Endothelial cell of umbilical vein (primary cell): ENCODE measurements around the gene RAB24. TPM values are rescaled to one million over a fixed set of nuclear protein-coding genes. Genes with fewer than 3 reads are reported as not detected.

Experiments
- BruUV-seq: library from RNA; stranded (reverse); fragments of 400-500 nt; replicated peaks from 2 replicates; lab custom pipeline; 2021; lab: Mats Ljungman, UMichigan
- CTCF ChIA-PET: fragments of 300-600, 350-600 bp; sonication (Branson Sonifier 250); formaldehyde crosslinking; loops from one replicate; lab custom pipeline; 2021; ENCODE audit warnings: antibody characterized with exemption, inconsistent platforms; lab: Charles Lee
- POLR2A ChIA-PET: fragments of 300-600, 350-600 bp; sonication (Branson Sonifier 250); formaldehyde crosslinking; loops from one replicate; lab custom pipeline; 2021; ENCODE audit warnings: antibody characterized with exemption, inconsistent platforms; lab: Charles Lee
- DNase-seq: peaks from one replicate; pipeline ENCODE4 v3.0.0-alpha.2; 2011; ENCODE audit warnings: low read depth, low spot score
- FAIRE-seq: peaks from 2 replicates; lab custom pipeline; 2011; peaks lifted over from hg19 to GRCh38; lab: Jason Lieb, UNC
- H2AFZ ChIP-seq: 2 replicates; pipeline ENCODE4 v1.6.0; 2012; ENCODE audit warnings: low read depth, low read length, control low read depth, inconsistent platforms
- H3K27ac ChIP-seq: 2 replicates; pipeline ENCODE4 v1.5.1; 2011; ENCODE audit warnings: low read depth, mild to moderate bottlenecking, control low read depth, low read length, moderate library complexity; ENCODE audit not compliant: insufficient read depth
- H3K27me3 ChIP-seq, 2 experiments: 2 replicates each; pipeline versions ENCODE4 v1.6.0 to v1.6.1; 2011; ENCODE audit warnings: low read length in 2 of 2, mixed read lengths in 1 of 2; ENCODE audit not compliant: control insufficient read depth in 2 of 2, insufficient read depth in 2 of 2
- H3K36me3 ChIP-seq, 2 experiments: 2 replicates in 1 of 2; 3 replicates in 1 of 2; pipeline ENCODE4 v1.5.1; 2011; ENCODE audit warnings: low read length in 2 of 2, mild to moderate bottlenecking in 1 of 2, moderate library complexity in 1 of 2; ENCODE audit not compliant: control insufficient read depth in 2 of 2, insufficient read depth in 2 of 2; ENCODE audit errors: extremely low read depth in 1 of 2
- H3K4me1 ChIP-seq: 3 replicates; pipeline ENCODE4 v1.5.1; 2011; ENCODE audit warnings: mild to moderate bottlenecking, low read length; ENCODE audit not compliant: control insufficient read depth, insufficient read depth; ENCODE audit errors: extremely low read depth
- H3K4me2 ChIP-seq: 2 replicates; pipeline ENCODE4 v1.6.1; 2011; ENCODE audit warnings: low read length, control low read depth, mixed read lengths; ENCODE audit not compliant: insufficient read depth
- H3K4me3 ChIP-seq, 3 experiments: fragments of 200-600 bp in 1 of 3; sonication (generic), shearing (Covaris generic) in 1 of 3; replicated peaks in 1 of 3; 2 replicates each; pipeline ENCODE4 v1.5.1; 2011 to 2016; ENCODE audit warnings: control low read depth in 3 of 3, low read length in 3 of 3, mild to moderate bottlenecking in 2 of 3, inconsistent platforms in 1 of 3, low read depth in 1 of 3, moderate library complexity in 1 of 3; ENCODE audit not compliant: insufficient read depth in 1 of 3
- H3K79me2 ChIP-seq: 2 replicates; pipeline ENCODE4 v1.6.0; 2012; ENCODE audit warnings: low read length, inconsistent platforms; ENCODE audit not compliant: control insufficient read depth, insufficient read depth
- H3K9ac ChIP-seq: replicated peaks from 2 replicates; pipeline ENCODE3; 2011; ENCODE audit warnings: low read length, control low read depth; ENCODE audit not compliant: insufficient read depth; ENCODE audit errors: extremely low read depth
- H3K9me1 ChIP-seq: replicated peaks from 3 replicates; pipeline ENCODE4 v1.6.0; 2011; ENCODE audit warnings: mild to moderate bottlenecking, low read length; ENCODE audit not compliant: control insufficient read depth, insufficient read depth; ENCODE audit errors: extremely low read depth
- H3K9me3 ChIP-seq: replicated peaks from 2 replicates; pipeline ENCODE4 v1.5.1; 2012; ENCODE audit warnings: low read length, inconsistent platforms; ENCODE audit not compliant: control insufficient read depth, insufficient read depth
- H4K20me1 ChIP-seq: replicated peaks from 2 replicates; pipeline ENCODE3; 2011; ENCODE audit warnings: mild to moderate bottlenecking, low read length; ENCODE audit not compliant: control insufficient read depth, insufficient read depth; ENCODE audit errors: extremely low read depth
- EZH2 ChIP-seq: IDR thresholded peaks from 2 replicates; pipeline ENCODE4 v1.6.1; 2012; ENCODE audit warnings: borderline replicate concordance, low read depth, mild to moderate bottlenecking, moderate library complexity, low read length, inconsistent platforms; ENCODE audit not compliant: severe bottlenecking
- FOS ChIP-seq: IDR thresholded peaks from 2 replicates; pipeline ENCODE4 v1.6.1; 2011; ENCODE audit warnings: mild to moderate bottlenecking, low read length, moderate library complexity, borderline replicate concordance; ENCODE audit not compliant: insufficient read depth
- GATA2 ChIP-seq: IDR thresholded peaks from 2 replicates; pipeline ENCODE4 v1.7.0; 2011; ENCODE audit warnings: low read depth, mild to moderate bottlenecking, moderate library complexity, mixed read lengths, low read length; ENCODE audit not compliant: insufficient read length, insufficient read depth
- JUN ChIP-seq: IDR thresholded peaks from 2 replicates; pipeline ENCODE4 v1.6.1; 2011; ENCODE audit warnings: borderline replicate concordance, low read depth; ENCODE audit not compliant: insufficient read length, insufficient read depth
- MAX ChIP-seq: IDR thresholded peaks from 2 replicates; pipeline ENCODE4 v1.6.1; 2011; ENCODE audit not compliant: insufficient read depth, insufficient read length
- MYC ChIP-seq: IDR thresholded peaks from one replicate; pipeline ENCODE4 v1.6.1; 2011; ENCODE audit warnings: mild to moderate bottlenecking, low read depth, low read length
- POLR2A ChIP-seq: IDR thresholded peaks from 2 replicates; pipeline ENCODE4 v1.6.1; 2012; ENCODE audit warnings: low read depth, mild to moderate bottlenecking, control low read depth, low read length
- POLR2AphosphoS5 ChIP-seq: IDR thresholded peaks from 2 replicates; pipeline ENCODE4 v1.6.1; 2012; ENCODE audit warnings: low read depth, mild to moderate bottlenecking, control low read depth, low read length, moderate library complexity; ENCODE audit not compliant: insufficient read depth
- dilution Hi-C: fragments of 300-500 bp; cut with MboI; formaldehyde crosslinking; loops from one replicate; pipeline ENCODE4 v1.15.0; 2019; ENCODE audit warnings: low sequenced_read_pairs; ENCODE audit not compliant: extremely low pct_ligation_motif_present
- intact Hi-C: fragments of 100-400 bp; cut with micrococcal nuclease; formaldehyde crosslinking; loops from one replicate; pipeline ENCODE4 v1.10.0; 2022
- polyA plus RNA-seq, 4 experiments: library from polyadenylated mRNA; depleted of rRNA in 3 of 4; stranded (reverse) in 3 of 4; unstranded in 1 of 4; fragments of >200 nt; gene quantifications; 2 replicates each; pipeline versions ENCODE4 v1.2.1 to v1.2.3, GENCODE V29; 2011 to 2012; ENCODE audit warnings: missing spikeins in 1 of 4
- total RNA-seq: library from RNA; stranded (reverse); gene quantifications from 2 replicates; pipeline ENCODE4 v1.2.3, GENCODE V29; 2021
- TF ChIP-seq, protein P1 (sequence below), 2 donors: IDR thresholded peaks; 1 replicate in 1 of 2; 2 replicates in 1 of 2; pipeline ENCODE4 v1.5.1; 2011; ENCODE audit warnings: low read length in 2 of 2, mild to moderate bottlenecking in 2 of 2, moderate library complexity in 2 of 2, control low read depth in 1 of 2, inconsistent platforms in 1 of 2, low read depth in 1 of 2; ENCODE audit not compliant: insufficient read depth in 1 of 2; ENCODE audit errors: extremely low read depth in 1 of 2

RAB24 gene
- total and polyA plus RNA-seq, 2 donors (not counting 3 experiments of a cell fraction or from before 2014, with no cell fraction given) = 20.7 to 44.0 TPM

DNA sequence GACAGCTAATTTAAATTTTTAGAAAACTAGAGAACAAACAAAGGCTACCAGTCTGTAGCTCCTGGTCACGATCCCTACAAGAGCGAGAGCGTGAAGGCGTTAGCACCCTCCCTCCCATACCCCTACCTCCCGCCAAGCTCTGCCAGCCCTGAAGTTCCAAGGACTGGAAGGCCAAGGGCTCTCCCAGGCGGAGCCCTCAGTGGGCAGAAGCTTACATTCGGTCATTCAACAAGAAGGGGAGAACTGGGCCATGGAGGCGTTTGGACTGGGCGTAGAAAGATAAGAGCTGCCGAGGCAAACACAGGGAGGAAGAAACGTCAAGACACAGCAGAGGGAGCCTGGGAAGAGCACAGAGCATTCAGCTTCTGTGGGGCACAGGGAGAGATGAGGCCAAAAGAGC lies 5.2 kb upstream of the RAB24 start:
- H3K4me2 ChIP-seq = no peak overlapping the region
- peaks cover 32% of the 10 kb centered on the region for H3K4me1 ChIP-seq
- TF ChIP-seq MYC (no peak), POLR2A (no peak), EZH2 (no peak), FOS (no peak), JUN (no peak), GATA2 (no peak), POLR2AphosphoS5 (no peak), MAX (no peak)
- TF ChIP-seq, protein P1, sequence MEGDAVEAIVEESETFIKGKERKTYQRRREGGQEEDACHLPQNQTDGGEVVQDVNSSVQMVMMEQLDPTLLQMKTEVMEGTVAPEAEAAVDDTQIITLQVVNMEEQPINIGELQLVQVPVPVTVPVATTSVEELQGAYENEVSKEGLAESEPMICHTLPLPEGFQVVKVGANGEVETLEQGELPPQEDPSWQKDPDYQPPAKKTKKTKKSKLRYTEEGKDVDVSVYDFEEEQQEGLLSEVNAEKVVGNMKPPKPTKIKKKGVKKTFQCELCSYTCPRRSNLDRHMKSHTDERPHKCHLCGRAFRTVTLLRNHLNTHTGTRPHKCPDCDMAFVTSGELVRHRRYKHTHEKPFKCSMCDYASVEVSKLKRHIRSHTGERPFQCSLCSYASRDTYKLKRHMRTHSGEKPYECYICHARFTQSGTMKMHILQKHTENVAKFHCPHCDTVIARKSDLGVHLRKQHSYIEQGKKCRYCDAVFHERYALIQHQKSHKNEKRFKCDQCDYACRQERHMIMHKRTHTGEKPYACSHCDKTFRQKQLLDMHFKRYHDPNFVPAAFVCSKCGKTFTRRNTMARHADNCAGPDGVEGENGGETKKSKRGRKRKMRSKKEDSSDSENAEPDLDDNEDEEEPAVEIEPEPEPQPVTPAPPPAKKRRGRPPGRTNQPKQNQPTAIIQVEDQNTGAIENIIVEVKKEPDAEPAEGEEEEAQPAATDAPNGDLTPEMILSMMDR (IDR thresholded peaks at IDR 0.05; ENCODE audit: extremely low read depth in 1 of 2, insufficient read depth in 1 of 2, low read depth in 1 of 2, low read length in 2 of 2) = no peak
- ChIA-PET CTCF (interaction anchor here (0.6 to 3.4 kb wide), 17 partner anchors 9 to 198 kb away, joined by 3 to 45 read pairs (median 6); partner anchors contain the start of gene LMAN2), POLR2A (no interaction called here)
- H2AFZ ChIP-seq = no peak overlapping the region
- H3K27me3 ChIP-seq = no peaks in the 10 kb centered on the region
- dilution Hi-C loops = no loop called here
- H3K4me3 ChIP-seq = no peak overlapping the region
- FAIRE-seq (no peak), DNase-seq (no peak)
- no TSS peak for BruUV-seq
- H3K79me2 ChIP-seq = peaks cover 34% of the 10 kb centered on the region
- H3K9ac ChIP-seq = no peak overlapping the region
- peaks cover 0 to 13% of the 10 kb centered on the region in 2 experiments for H3K36me3 ChIP-seq
- no peak overlapping the region for H3K27ac ChIP-seq
- H4K20me1 ChIP-seq = no peaks in the 10 kb centered on the region
- no peaks in the 10 kb centered on the region for H3K9me1 ChIP-seq
- intact Hi-C loops = loop anchor here (2.0 kb wide), 2 partner anchors 146 to 194 kb away; no protein-coding TSS in a partner anchor
- no peaks in the 10 kb centered on the region for H3K9me3 ChIP-seq
